IMR-90 (cell line): ENCODE data around the gene FBXO31.

ENCODE experiments used
- ELK1 ChIP-seq: fragments of 150-350 bp; IDR thresholded peaks from 2 replicates; pipeline ENCODE4 v1.6.1; 2016; ENCODE audit warnings: low read depth, mild to moderate bottlenecking, low read length, moderate library complexity, borderline replicate concordance
- POLR2A ChIP-seq: IDR thresholded peaks from 2 replicates; pipeline ENCODE4 v1.6.1; 2012; ENCODE audit warnings: mild to moderate bottlenecking, low read depth, low read length

- TF ChIP-seq POLR2A (no peak), ELK1 (no peak)
These were observed 1.4 kb downstream of the FBXO31 start for GRCh38 chr16:87382023-87382785.
